ENCODE data around the gene PRSS56.

GRCh38 chr2:232494542-232494941 lies 25.6 kb upstream of the PRSS56 start:
- TF ChIP-seq CTCF (IDR thresholded peaks at IDR 0.05), result no peak
- no peak for TF ChIP-seq POLR2A (IDR thresholded peaks at IDR 0.05)
